Bronchial epithelial cell (primary cell): Measurements from ENCODE around the gene POU2AF2. TPM values are rescaled to one million over a fixed set of nuclear protein-coding genes. Genes with fewer than 3 reads are reported as not detected.

Experiments used
- DNase-seq: peaks from one replicate; pipeline ENCODE4 v3.0.0-alpha.2; 2010; ENCODE audit warnings: low read depth
- FAIRE-seq: peaks from 2 replicates; lab custom pipeline; 2011; peaks lifted over from hg19 to GRCh38; lab: Jason Lieb, UNC
- H3K27me3 ChIP-seq: 2 replicates; pipeline ENCODE4 v1.5.1; 2011; ENCODE audit warnings: low read length; ENCODE audit not compliant: control insufficient read depth, insufficient read depth
- H3K36me3 ChIP-seq: 2 replicates; pipeline ENCODE4 v1.5.1; 2011; ENCODE audit warnings: low read length; ENCODE audit not compliant: control insufficient read depth, insufficient read depth
- H3K4me3 ChIP-seq: 2 replicates; pipeline ENCODE4 v1.5.1; 2011; ENCODE audit warnings: mild to moderate bottlenecking, low read depth, low read length, control low read depth
- CTCF ChIP-seq: IDR thresholded peaks from 2 replicates; pipeline ENCODE4 v1.5.1; 2011; ENCODE audit warnings: mild to moderate bottlenecking, moderate library complexity, low read length, control low read depth, inconsistent platforms; ENCODE audit not compliant: insufficient read depth, severe bottlenecking
- total RNA-seq: library from RNA; depleted of rRNA; stranded (reverse); fragments of >200 nt; gene quantifications from 2 replicates; pipeline ENCODE4 v1.2.1, GENCODE V29; 2014

POU2AF2 gene
- total RNA-seq, 1 donor from 2014 or later, result not detected

- FAIRE-seq, result no peak
- no peaks in the 10 kb centered on the region for H3K27me3 ChIP-seq
- H3K4me3 ChIP-seq, result no peak overlapping the region
- no peaks in the 10 kb centered on the region for H3K36me3 ChIP-seq
- no peak for TF ChIP-seq CTCF
- peak; percentile 71 for DNase-seq
Observed at GRCh38 chr11:111331711-111332479, 86.4 kb downstream of the POU2AF2 start.

GRCh38 chr11:111334532-111335502 lies 89.3 kb downstream of the POU2AF2 start:
- TF ChIP-seq CTCF, result no peak
- no peak overlapping the region for H3K4me3 ChIP-seq
- H3K27me3 ChIP-seq, result no peaks in the 10 kb centered on the region
- FAIRE-seq (no peak), DNase-seq (no peak)
- no peaks in the 10 kb centered on the region for H3K36me3 ChIP-seq

GRCh38 chr11:111335549-111335948 lies 90.0 kb downstream of the POU2AF2 start:
- FAIRE-seq (no peak), DNase-seq (no peak)
- Histone ChIP-seq H3K27me3 (no peaks in the 10 kb centered on the region), H3K4me3 (no peak overlapping the region), H3K36me3 (no peaks in the 10 kb centered on the region)
- TF ChIP-seq CTCF, result no peak

Other genes with a start within 250 kb of the POU2AF2 start
- not detected in 2 replicates for gene POU2AF3, start 52.8 kb downstream of the POU2AF2 start, total RNA-seq
- gene POU2AF1, start 133.6 kb downstream of the POU2AF2 start, total RNA-seq, result not detected in 2 replicates